GM11168 (cell line): ENCODE data around the gene PTPRU.

Experiments used
- in situ Hi-C: fragments of 300-500 bp; cut with MboI; formaldehyde crosslinking; loops from one replicate; pipeline ENCODE4 v1.12.0; 2022; ENCODE audit warnings: low sequenced_read_pairs; ENCODE audit not compliant: unreplicated experiment

The PTPRU gene

GRCh38 chr1:29354511-29355098, 118.3 kb downstream of the PTPRU start:
- in situ Hi-C loops: no loop called here

GRCh38 chr1:29355375-29355774, 119.1 kb downstream of the PTPRU start:
- in situ Hi-C loops: no loop called here

- in situ Hi-C loops: no loop called here
Observed at GRCh38 chr1:29356663-29357062, 120.3 kb downstream of the PTPRU start.

- in situ Hi-C loops: no loop called here
Observed at GRCh38 chr1:29357452-29357851, 121.1 kb downstream of the PTPRU start.

GRCh38 chr1:29358183-29358582, 121.9 kb downstream of the PTPRU start:
- in situ Hi-C loops: no loop called here

- in situ Hi-C loops: no loop called here
Observed at GRCh38 chr1:29360768-29361167, 124.4 kb downstream of the PTPRU start.

- in situ Hi-C loops: no loop called here
Observed at GRCh38 chr1:29361686-29362085, 125.4 kb downstream of the PTPRU start.

GRCh38 chr1:29362116-29362515, 125.8 kb downstream of the PTPRU start:
- in situ Hi-C loops: no loop called here

- in situ Hi-C loops: no loop called here
Observed at GRCh38 chr1:29362764-29363163, 126.4 kb downstream of the PTPRU start.

GRCh38 chr1:29363536-29363935, 127.2 kb downstream of the PTPRU start:
- in situ Hi-C loops: no loop called here

- in situ Hi-C loops: no loop called here
Observed at GRCh38 chr1:29364101-29364678, 127.9 kb downstream of the PTPRU start.

- in situ Hi-C loops: no loop called here
Observed at GRCh38 chr1:29365906-29366670, 129.8 kb downstream of the PTPRU start.

GRCh38 chr1:29368936-29369932, 132.9 kb downstream of the PTPRU start:
- in situ Hi-C loops: no loop called here

- in situ Hi-C loops: no loop called here
Observed at GRCh38 chr1:29370067-29370466, 133.7 kb downstream of the PTPRU start.

- in situ Hi-C loops: no loop called here
Observed at GRCh38 chr1:29371332-29371731, 135.0 kb downstream of the PTPRU start.

- in situ Hi-C loops: no loop called here
Observed at GRCh38 chr1:29372108-29372507, 135.8 kb downstream of the PTPRU start.
